22Rv1 (cell line): ENCODE data around the gene ESD.

Experiments
- ZFX ChIP-seq: fragments of 450-650 bp; IDR thresholded peaks from 2 replicates; pipeline ENCODE4 v1.6.1; 2017; ENCODE audit warnings: antibody characterized with exemption, borderline replicate concordance
- TF ChIP-seq, protein P1 (sequence below): fragments of 450-650 bp; IDR thresholded peaks from 2 replicates; pipeline ENCODE4 v1.5.1; 2017; ENCODE audit warnings: mild to moderate bottlenecking

DNA sequence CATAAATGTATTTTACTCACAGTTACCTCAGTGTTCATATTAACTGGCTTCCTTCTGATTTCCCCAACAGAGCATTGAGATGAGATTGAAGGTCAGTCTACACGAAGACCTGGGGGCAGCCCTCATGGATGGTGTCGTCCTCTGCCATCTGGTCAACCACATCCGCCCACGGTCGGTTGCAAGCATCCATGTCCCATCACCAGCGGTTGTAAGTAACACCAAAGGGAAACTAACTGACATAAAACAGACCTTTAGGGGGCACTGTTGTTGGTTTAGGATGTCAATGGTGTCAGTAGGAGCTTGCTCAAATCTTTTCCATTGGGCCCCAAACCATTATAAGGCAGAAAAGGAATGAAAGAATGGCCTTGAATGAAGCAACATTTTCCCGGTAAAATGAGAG is 68.2 kb downstream of the ESD start:
- TF ChIP-seq, protein P1, sequence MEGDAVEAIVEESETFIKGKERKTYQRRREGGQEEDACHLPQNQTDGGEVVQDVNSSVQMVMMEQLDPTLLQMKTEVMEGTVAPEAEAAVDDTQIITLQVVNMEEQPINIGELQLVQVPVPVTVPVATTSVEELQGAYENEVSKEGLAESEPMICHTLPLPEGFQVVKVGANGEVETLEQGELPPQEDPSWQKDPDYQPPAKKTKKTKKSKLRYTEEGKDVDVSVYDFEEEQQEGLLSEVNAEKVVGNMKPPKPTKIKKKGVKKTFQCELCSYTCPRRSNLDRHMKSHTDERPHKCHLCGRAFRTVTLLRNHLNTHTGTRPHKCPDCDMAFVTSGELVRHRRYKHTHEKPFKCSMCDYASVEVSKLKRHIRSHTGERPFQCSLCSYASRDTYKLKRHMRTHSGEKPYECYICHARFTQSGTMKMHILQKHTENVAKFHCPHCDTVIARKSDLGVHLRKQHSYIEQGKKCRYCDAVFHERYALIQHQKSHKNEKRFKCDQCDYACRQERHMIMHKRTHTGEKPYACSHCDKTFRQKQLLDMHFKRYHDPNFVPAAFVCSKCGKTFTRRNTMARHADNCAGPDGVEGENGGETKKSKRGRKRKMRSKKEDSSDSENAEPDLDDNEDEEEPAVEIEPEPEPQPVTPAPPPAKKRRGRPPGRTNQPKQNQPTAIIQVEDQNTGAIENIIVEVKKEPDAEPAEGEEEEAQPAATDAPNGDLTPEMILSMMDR, result peak; percentile 49
- TF ChIP-seq ZFX, result no peak
